ENCODE results near the gene ME1. TPM values are rescaled to one million over a fixed set of nuclear protein-coding genes. Genes with fewer than 3 reads are reported as not detected.

The ME1 gene
- total RNA-seq, 1 donor from 2014 or later, result 4.2 TPM

DNA sequence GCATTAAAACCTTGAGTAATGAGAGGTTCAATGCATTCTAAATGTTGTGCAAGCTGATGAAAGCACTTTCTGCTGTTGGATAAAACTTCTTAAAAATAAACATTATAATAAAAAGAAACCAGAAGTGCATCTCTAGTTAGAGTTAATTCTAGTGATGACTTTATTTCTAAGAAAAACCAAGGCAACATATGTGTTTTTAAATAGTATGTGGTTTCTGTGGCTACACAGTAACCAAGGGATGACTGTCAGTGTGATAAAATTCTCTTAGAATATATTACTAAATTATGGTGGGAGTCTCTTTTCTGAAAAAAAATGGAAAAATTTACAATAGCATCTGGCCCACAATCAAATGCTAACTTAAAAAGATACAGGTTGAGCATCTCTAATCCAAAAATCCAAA is 117.0 kb downstream of the ME1 start:
- TF ChIP-seq, protein P1, sequence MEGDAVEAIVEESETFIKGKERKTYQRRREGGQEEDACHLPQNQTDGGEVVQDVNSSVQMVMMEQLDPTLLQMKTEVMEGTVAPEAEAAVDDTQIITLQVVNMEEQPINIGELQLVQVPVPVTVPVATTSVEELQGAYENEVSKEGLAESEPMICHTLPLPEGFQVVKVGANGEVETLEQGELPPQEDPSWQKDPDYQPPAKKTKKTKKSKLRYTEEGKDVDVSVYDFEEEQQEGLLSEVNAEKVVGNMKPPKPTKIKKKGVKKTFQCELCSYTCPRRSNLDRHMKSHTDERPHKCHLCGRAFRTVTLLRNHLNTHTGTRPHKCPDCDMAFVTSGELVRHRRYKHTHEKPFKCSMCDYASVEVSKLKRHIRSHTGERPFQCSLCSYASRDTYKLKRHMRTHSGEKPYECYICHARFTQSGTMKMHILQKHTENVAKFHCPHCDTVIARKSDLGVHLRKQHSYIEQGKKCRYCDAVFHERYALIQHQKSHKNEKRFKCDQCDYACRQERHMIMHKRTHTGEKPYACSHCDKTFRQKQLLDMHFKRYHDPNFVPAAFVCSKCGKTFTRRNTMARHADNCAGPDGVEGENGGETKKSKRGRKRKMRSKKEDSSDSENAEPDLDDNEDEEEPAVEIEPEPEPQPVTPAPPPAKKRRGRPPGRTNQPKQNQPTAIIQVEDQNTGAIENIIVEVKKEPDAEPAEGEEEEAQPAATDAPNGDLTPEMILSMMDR (conservative IDR thresholded peaks at IDR 0.05), result no peak
- Mint-ChIP-seq H3K27me3 (no peaks in the 10 kb centered on the region), H3K27ac (no peak overlapping the region), H3K4me1 (ENCODE audit: unreplicated experiment) (no peaks in the 10 kb centered on the region), H3K36me3 (no peaks in the 10 kb centered on the region), H3K9me3 (no peaks in the 10 kb centered on the region), H3K4me3 (no peak overlapping the region)
- no peak for DNase-seq (ENCODE audit: extremely low spot score, unreplicated experiment)

DNA sequence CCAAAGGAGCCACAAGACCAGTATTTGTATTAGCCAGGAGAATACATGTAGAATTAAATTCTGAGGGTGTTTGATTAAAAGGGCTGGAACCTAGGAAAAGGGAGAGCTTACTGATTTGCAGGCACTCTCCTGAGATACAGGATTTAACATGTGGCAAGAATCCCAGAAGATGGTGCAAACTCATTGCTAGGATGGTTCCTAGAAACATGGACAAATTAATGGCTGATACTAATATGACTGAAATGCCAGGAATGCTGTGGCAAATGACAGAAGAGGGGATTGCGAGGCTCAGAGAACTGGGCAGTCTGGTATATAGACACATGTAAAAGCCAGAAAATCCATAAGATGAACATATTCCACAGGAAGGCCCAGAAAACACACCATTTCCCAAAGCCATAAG is 119.6 kb downstream of the ME1 start:
- Mint-ChIP-seq H3K4me1 (ENCODE audit: unreplicated experiment) (no peaks in the 10 kb centered on the region), H3K27me3 (no peaks in the 10 kb centered on the region), H3K4me3 (no peak overlapping the region), H3K9me3 (no peaks in the 10 kb centered on the region), H3K36me3 (no peaks in the 10 kb centered on the region), H3K27ac (no peak overlapping the region)
- no peak for DNase-seq (ENCODE audit: extremely low spot score, unreplicated experiment)
- TF ChIP-seq, protein P1 (conservative IDR thresholded peaks at IDR 0.05), result no peak

DNA sequence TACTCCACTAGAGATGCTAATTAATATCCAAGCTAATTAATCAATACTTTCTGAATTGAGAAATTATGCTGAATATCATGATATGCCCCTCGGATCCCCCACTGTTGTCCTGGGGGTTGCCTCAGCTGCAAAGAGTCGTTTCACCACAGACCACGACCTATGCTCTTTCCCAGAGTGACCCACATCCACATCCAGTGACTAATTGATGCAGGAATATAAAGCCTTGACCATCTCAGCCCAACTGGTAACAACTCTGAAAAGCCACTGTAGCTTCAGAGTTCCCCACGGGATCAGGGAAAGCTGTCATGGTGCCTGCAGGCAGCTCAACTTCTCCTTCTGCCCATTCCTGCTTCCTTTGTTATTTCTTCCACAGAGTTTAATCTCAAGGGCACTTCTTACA is 120.8 kb downstream of the ME1 start:
- Mint-ChIP-seq H3K9me3 (no peaks in the 10 kb centered on the region), H3K27ac (no peak overlapping the region), H3K36me3 (no peaks in the 10 kb centered on the region), H3K4me1 (ENCODE audit: unreplicated experiment) (no peaks in the 10 kb centered on the region), H3K4me3 (no peak overlapping the region), H3K27me3 (no peaks in the 10 kb centered on the region)
- TF ChIP-seq, protein P1 (conservative IDR thresholded peaks at IDR 0.05), result no peak
- no peak for DNase-seq (ENCODE audit: extremely low spot score, unreplicated experiment)

DNA sequence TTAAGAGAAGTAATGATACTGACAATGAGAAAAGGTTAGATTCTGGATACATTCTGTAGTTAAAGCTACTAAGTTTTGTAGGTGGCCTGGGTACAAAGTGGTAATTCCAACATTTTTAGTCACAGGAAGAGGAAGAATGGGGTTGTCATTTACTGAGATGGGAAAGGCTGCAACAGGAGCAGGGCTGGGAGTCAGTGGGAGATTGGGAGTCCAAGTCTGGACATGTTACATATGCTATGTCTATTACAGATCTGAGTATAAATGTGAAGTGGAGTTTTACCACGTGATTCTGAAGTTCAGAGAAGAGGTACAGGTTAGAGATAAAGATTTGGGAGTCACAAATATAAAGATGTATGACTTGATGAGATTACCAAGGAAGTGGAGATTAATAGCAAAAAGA is 121.5 kb downstream of the ME1 start:
- no peaks in the 10 kb centered on the region for H3K36me3 Mint-ChIP-seq
- H3K27me3 Mint-ChIP-seq, result no peaks in the 10 kb centered on the region
- DNase-seq (ENCODE audit: extremely low spot score, unreplicated experiment), result no peak
- TF ChIP-seq, protein P1 (conservative IDR thresholded peaks at IDR 0.05), result no peak
- H3K4me3 Mint-ChIP-seq, result no peak overlapping the region
- H3K27ac Mint-ChIP-seq, result peak overlapping the region; percentile 5
- H3K4me1 Mint-ChIP-seq (ENCODE audit: unreplicated experiment), result no peaks in the 10 kb centered on the region
- no peaks in the 10 kb centered on the region for H3K9me3 Mint-ChIP-seq

DNA sequence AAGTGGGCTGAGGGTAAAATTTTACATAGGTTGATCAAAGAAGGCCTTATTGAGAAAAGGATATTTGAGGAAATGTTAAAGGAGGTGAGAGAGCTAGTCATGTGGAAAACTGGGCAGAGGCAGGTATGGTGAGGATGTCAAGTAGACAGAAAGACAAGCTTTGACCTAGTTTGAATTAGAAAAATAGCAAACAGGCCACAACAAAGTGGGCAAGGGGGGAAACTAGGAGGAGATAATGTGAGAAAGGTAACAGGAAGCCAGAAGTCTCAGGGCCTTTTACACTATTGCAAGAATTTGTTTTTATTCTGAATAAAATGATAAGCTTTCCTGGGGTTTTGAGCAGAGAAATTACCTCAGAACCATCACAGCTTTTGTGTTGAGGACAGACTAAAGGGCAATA is 122.0 kb downstream of the ME1 start:
- H3K4me1 Mint-ChIP-seq (ENCODE audit: unreplicated experiment), result no peaks in the 10 kb centered on the region
- H3K36me3 Mint-ChIP-seq, result no peaks in the 10 kb centered on the region
- H3K27ac Mint-ChIP-seq, result no peak overlapping the region
- no peak overlapping the region for H3K4me3 Mint-ChIP-seq
- no peaks in the 10 kb centered on the region for H3K9me3 Mint-ChIP-seq
- no peak for DNase-seq (ENCODE audit: extremely low spot score, unreplicated experiment)
- H3K27me3 Mint-ChIP-seq, result no peaks in the 10 kb centered on the region
- TF ChIP-seq, protein P1 (conservative IDR thresholded peaks at IDR 0.05), result no peak

DNA sequence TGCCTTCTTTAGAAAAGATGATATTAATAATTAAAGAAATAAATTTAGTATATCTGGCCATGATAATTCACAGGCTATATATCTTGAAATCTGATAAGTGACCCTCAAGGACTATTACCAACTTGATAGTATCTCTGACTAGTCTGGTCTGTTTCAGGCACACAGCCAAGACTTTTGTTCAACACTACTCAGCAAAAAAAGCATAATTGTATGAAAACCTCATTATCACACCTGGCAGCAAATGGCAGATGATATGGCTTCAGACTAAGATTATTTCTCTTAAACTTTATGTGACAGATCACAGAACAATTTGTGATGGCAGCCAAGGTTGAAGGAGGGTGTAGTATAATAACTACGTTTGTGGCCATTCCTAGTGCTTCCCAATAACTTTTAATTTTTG is 123.0 kb downstream of the ME1 start:
- no peaks in the 10 kb centered on the region for H3K36me3 Mint-ChIP-seq
- no peak overlapping the region for H3K4me3 Mint-ChIP-seq
- DNase-seq (ENCODE audit: extremely low spot score, unreplicated experiment), result no peak
- no peaks in the 10 kb centered on the region for H3K9me3 Mint-ChIP-seq
- H3K4me1 Mint-ChIP-seq (ENCODE audit: unreplicated experiment), result no peaks in the 10 kb centered on the region
- TF ChIP-seq, protein P1 (conservative IDR thresholded peaks at IDR 0.05), result no peak
- H3K27ac Mint-ChIP-seq, result no peak overlapping the region
- H3K27me3 Mint-ChIP-seq, result no peaks in the 10 kb centered on the region
